Heart left ventricle (tissue), 13 donors: ENCODE measurements around the gene TMEM150A.

ENCODE experiments used
- CTCF ChIP-seq, 12 donors: fragments of 200-600 bp; sonication (generic) in 4 of 12; IDR thresholded peaks; one replicate each; pipeline versions ENCODE4 v1.5.0 to v1.8.0; 2018 to 2022; ENCODE audit warnings: antibody characterized with exemption in 12 of 12, mild to moderate bottlenecking in 5 of 12
- POLR2A ChIP-seq, 2 donors: fragments of 450-650 bp; IDR thresholded peaks; one replicate each; pipeline ENCODE4 v1.6.1; 2017; ENCODE audit warnings: antibody characterized with exemption in 2 of 2, mild to moderate bottlenecking in 2 of 2, moderate library complexity in 2 of 2
- donor health status: ischemic (EF 13 %, LVEDD 7.1; RV severe dilation, severe dysfunction).
- donor health status: DM: no; HTN: yes; CAD: no.
- donor health status: DM: no; HTN: no; CAD: no.
- donor health status: ischemic (EF 25% LVEDD 6.9; RV normal size, moderate dysfunction).
- donor health status: ischemic (EF 25% LVEDD 5.7; RV mildly dilated, moderate dysfunction).
- donor health status: ischemic (EF 35%, LVEDD 5.7; RV mildly dilated, moderate dysfunction).
- donor health status: nonischemic (EF 11% LVEDD 7.7; RV severe dilation, severe dysfunction).
- donor health status: DM: yes; HTN: yes; CAD: no.
- donor health status: PGD.
- donor health status: ischemic (EF 29% LVEDD 5.4; RV normal size, mild dysfunction).
- donor health status: nonischemic (EF 23%, LVEDD 6.1; RV moderate dilation, normal function).

DNA sequence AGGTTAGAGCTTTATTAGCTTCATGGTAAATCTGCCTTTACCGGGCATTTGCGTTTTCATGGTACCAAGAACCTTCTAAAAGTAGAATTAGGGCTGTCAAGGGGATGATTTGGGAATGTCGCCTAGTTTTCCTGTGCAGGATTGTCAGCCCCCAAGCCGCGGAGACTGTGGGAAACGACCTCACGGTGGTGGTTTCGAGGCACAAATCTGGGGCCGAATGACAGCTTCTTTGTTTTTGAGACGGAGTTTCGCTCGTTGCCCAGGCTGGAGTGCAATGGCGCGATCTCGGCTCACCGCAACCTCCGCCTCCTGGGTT, 12.9 kb upstream of the TMEM150A start:
- TF ChIP-seq CTCF (IDR thresholded peaks at IDR 0.05), result no peak
- no peak for TF ChIP-seq POLR2A (IDR thresholded peaks at IDR 0.05)
